Right atrium auricular region (tissue), 2 donors: ENCODE results near the gene SYT7. TPM values are rescaled to one million over a fixed set of nuclear protein-coding genes. Genes with fewer than 3 reads are reported as not detected.

Experiments used
- DNase-seq: peaks from one replicate; pipeline ENCODE4 v3.0.0-alpha.2; 2019; ENCODE audit warnings: low spot score
- H3K27ac ChIP-seq, 2 donors: fragments of 200-600 bp; sonication (generic); 1 replicate in 1 of 2; 2 replicates in 1 of 2; pipeline ENCODE4 v1.5.1; 2016 to 2019
- H3K27me3 ChIP-seq, 2 donors: fragments of 200-600 bp; sonication (generic); one replicate each; pipeline versions ENCODE4 v1.5.1 to v1.6.0; 2017 to 2019
- H3K36me3 ChIP-seq: fragments of 200-600 bp; sonication (generic); one replicate; pipeline ENCODE4 v1.5.1; 2016
- H3K4me1 ChIP-seq, 2 donors: fragments of 200-600 bp; sonication (generic); one replicate each; pipeline versions ENCODE4 v1.5.1 to v1.6.0; 2017 to 2019
- H3K4me3 ChIP-seq, 2 donors: fragments of 200-600 bp; sonication (generic); 1 replicate in 1 of 2; 2 replicates in 1 of 2; pipeline ENCODE4 v1.5.1; 2017 to 2019; ENCODE audit warnings: mild to moderate bottlenecking in 1 of 2, moderate library complexity in 1 of 2
- H3K9me3 ChIP-seq, 2 donors: fragments of 200-600 bp; sonication (generic); one replicate each; pipeline ENCODE4 v1.5.1; 2019
- CTCF ChIP-seq, 2 donors: fragments of 200-600 bp; sonication (generic); IDR thresholded peaks; one replicate each; pipeline ENCODE4 v1.5.1; 2019; ENCODE audit warnings: antibody characterized with exemption in 2 of 2
- total RNA-seq, 2 donors: library from RNA; depleted of rRNA; stranded (reverse); fragments of >200 nt; gene quantifications; one replicate each; pipeline ENCODE4 v1.1.0, GENCODE V29; 2016

SYT7 gene
- total RNA-seq, 2 donors from 2014 or later: 19.2 to 23.6 TPM

- no peak for TF ChIP-seq CTCF (IDR thresholded peaks at IDR 0.05)
- no peak for DNase-seq
- H3K27me3 ChIP-seq: no peaks in the 10 kb centered on the region
- H3K9me3 ChIP-seq: no peaks in the 10 kb centered on the region
- H3K4me3 ChIP-seq: no peak overlapping the region
- H3K4me1 ChIP-seq: peaks cover 0 to 18% of the 10 kb centered on the region in 2 donors
- peak overlapping the region; percentile 20 to 51 for H3K27ac ChIP-seq
- H3K36me3 ChIP-seq: no peaks in the 10 kb centered on the region
Observed at GRCh38 chr11:61489833-61490721, 90.8 kb downstream of the SYT7 start.

GRCh38 chr11:61488651-61489291 is 92.1 kb downstream of the SYT7 start:
- no peak for TF ChIP-seq CTCF (IDR thresholded peaks at IDR 0.05)
- Histone ChIP-seq H3K27ac (peak overlapping the region; percentile 20 to 51), H3K4me3 (no peak overlapping the region), H3K9me3 (no peaks in the 10 kb centered on the region), H3K4me1 (peaks cover 0 to 18% of the 10 kb centered on the region in 2 donors), H3K27me3 (no peaks in the 10 kb centered on the region), H3K36me3 (no peaks in the 10 kb centered on the region)
- no peak for DNase-seq

GRCh38 chr11:61487342-61488025 is 93.4 kb downstream of the SYT7 start:
- Histone ChIP-seq H3K4me3 (no peak overlapping the region), H3K9me3 (no peaks in the 10 kb centered on the region), H3K27me3 (no peaks in the 10 kb centered on the region), H3K27ac (no peak overlapping the region), H3K4me1 (peaks cover 0 to 18% of the 10 kb centered on the region in 2 donors), H3K36me3 (no peaks in the 10 kb centered on the region)
- no peak for DNase-seq
- TF ChIP-seq CTCF (IDR thresholded peaks at IDR 0.05): no peak

- no peak overlapping the region for H3K4me3 ChIP-seq
- H3K36me3 ChIP-seq: no peaks in the 10 kb centered on the region
- TF ChIP-seq CTCF (IDR thresholded peaks at IDR 0.05): no peak
- DNase-seq: no peak
- H3K4me1 ChIP-seq: peaks cover 0 to 18% of the 10 kb centered on the region in 2 donors
- no peak overlapping the region for H3K27ac ChIP-seq
- no peaks in the 10 kb centered on the region for H3K27me3 ChIP-seq
- no peaks in the 10 kb centered on the region for H3K9me3 ChIP-seq
Observed at GRCh38 chr11:61486779-61487178, 94.1 kb downstream of the SYT7 start.

GRCh38 chr11:61486011-61486620 is 94.8 kb downstream of the SYT7 start:
- no peak overlapping the region for H3K27ac ChIP-seq
- DNase-seq: no peak

More at GRCh38 chr11:61486011-61486620, 94.8 kb downstream of the SYT7 start:
- Histone ChIP-seq H3K9me3 (no peaks in the 10 kb centered on the region), H3K27me3 (no peaks in the 10 kb centered on the region), H3K4me1 (peaks cover 0 to 23% of the 10 kb centered on the region in 2 donors), H3K4me3 (no peak overlapping the region), H3K36me3 (no peaks in the 10 kb centered on the region)
- TF ChIP-seq CTCF (IDR thresholded peaks at IDR 0.05): no peak
